CD4-positive, alpha-beta T cell (primary cell): ENCODE data around the gene PGAP2. TPM values are rescaled to one million over a fixed set of nuclear protein-coding genes. Genes with fewer than 3 reads are reported as not detected.
A peak's percentile ranks its signal among the peaks of the same experiment; 100 is the strongest.

Experiments used
- ATAC-seq: fragments of 200-7000 bp; cut with Tn5 transposase; one replicate; pipeline ENCODE4 v1.10.0; 2022; ENCODE audit warnings: mild to moderate bottlenecking; ENCODE audit not compliant: poor library complexity
- CTCF ChIA-PET: fragments of 350-600 bp; sonication (Branson Sonifier 250); formaldehyde crosslinking; loops from one replicate; lab custom pipeline; 2021; ENCODE audit warnings: antibody characterized with exemption, inconsistent platforms; lab: Charles Lee
- POLR2A ChIA-PET: fragments of 350-600 bp; sonication (Branson Sonifier 250); formaldehyde crosslinking; loops from one replicate; lab custom pipeline; 2021; ENCODE audit warnings: antibody characterized with exemption, inconsistent platforms; lab: Charles Lee
- DNase-seq, 14 experiments: peaks; one replicate each; pipeline ENCODE4 v3.0.0-alpha.2; 2013 to 2020; ENCODE audit warnings: mixed read lengths in 2 of 14
- H3K27ac ChIP-seq, 2 donors: one replicate each; pipeline versions ENCODE4 v1.5.1 to v1.7.0; 2013; ENCODE audit warnings: low read length in 2 of 2, low read depth in 1 of 2, mild to moderate bottlenecking in 1 of 2
- H3K27me3 ChIP-seq, 2 experiments: 1 replicate in 1 of 2; 2 replicates in 1 of 2; pipeline versions ENCODE4 v1.6.1 to v1.7.0; 2013; ENCODE audit warnings: low read length in 2 of 2, control low read depth in 1 of 2, mild to moderate bottlenecking in 1 of 2, moderate library complexity in 1 of 2; ENCODE audit not compliant: insufficient read depth in 2 of 2, control insufficient read depth in 1 of 2
- H3K36me3 ChIP-seq: one replicate; pipeline ENCODE4 v1.6.1; 2013; ENCODE audit warnings: low read length, control low read depth; ENCODE audit not compliant: insufficient read depth
- H3K4me1 ChIP-seq: one replicate; pipeline ENCODE4 v1.6.1; 2013; ENCODE audit warnings: low read length, control low read depth; ENCODE audit not compliant: insufficient read depth
- H3K4me3 ChIP-seq: one replicate; pipeline ENCODE4 v1.5.1; 2013; ENCODE audit warnings: mild to moderate bottlenecking, low read length, moderate library complexity
- H3K9me3 ChIP-seq, 2 experiments: 1 replicate in 1 of 2; 2 replicates in 1 of 2; pipeline versions ENCODE4 v1.6.1 to v1.7.0; 2013; ENCODE audit warnings: low read length in 2 of 2, mild to moderate bottlenecking in 2 of 2, control low read depth in 1 of 2, moderate library complexity in 1 of 2; ENCODE audit not compliant: control insufficient read depth in 1 of 2, insufficient read depth in 1 of 2
- H3K27ac Mint-ChIP-seq: one replicate; pipeline ENCODE4 v1.8.0; 2020; ENCODE audit warnings: mixed read lengths
- H3K27me3 Mint-ChIP-seq: one replicate; pipeline ENCODE4 v1.8.0; 2021; ENCODE audit warnings: mixed read lengths
- H3K36me3 Mint-ChIP-seq: one replicate; pipeline ENCODE4 v1.8.0; 2021; ENCODE audit warnings: low read depth, mixed read lengths
- H3K4me1 Mint-ChIP-seq: one replicate; pipeline ENCODE4 v1.8.0; 2021; ENCODE audit warnings: low read depth, mixed read lengths
- H3K4me3 Mint-ChIP-seq: one replicate; pipeline ENCODE4 v1.8.0; 2020; ENCODE audit warnings: mild to moderate bottlenecking, mixed read lengths
- H3K9me3 Mint-ChIP-seq: one replicate; pipeline ENCODE4 v1.8.0; 2020; ENCODE audit warnings: mixed read lengths
- CTCF ChIP-seq: fragments of 200-600 bp; IDR thresholded peaks from one replicate; pipeline ENCODE4 v1.8.0; 2022; ENCODE audit warnings: antibody characterized with exemption, mild to moderate bottlenecking
- intact Hi-C, 2 experiments: fragments of 100-400 bp; cut with DNase I in 1 of 2; cut with micrococcal nuclease in 1 of 2; formaldehyde crosslinking; loops; one replicate each; pipeline versions ENCODE4 v1.15.1 to v1.9.0; 2023 to 2025; cut with DNase I, micrococcal nuclease
- total RNA-seq, 174 experiments: library from RNA in 2 of 174; stranded (reverse) in 2 of 174; gene quantifications; one replicate each; pipeline ENCODE4 v1.2.3 and lab custom pipeline; 2021 to 2026

PGAP2 gene
- total RNA-seq, 2 experiments from 2014 or later = 20.9 to 23.6 TPM

GRCh38 chr11:3835751-3836150 is 27.4 kb downstream of the PGAP2 start:
- POLR2A ChIA-PET = interaction anchor here (1.1 to 15.1 kb wide), 4 partner anchors 17 to 113 kb away, joined by 3 to 577 read pairs (median 40); partner anchors contain the start of genes PGAP2 and STIM1
- no peak overlapping the region for H3K4me3 ChIP-seq

GRCh38 chr11:3836903-3837302 is 28.5 kb downstream of the PGAP2 start:
- TF ChIP-seq CTCF = no peak
- Mint-ChIP-seq H3K36me3 (peaks cover 64% of the 10 kb centered on the region), H3K4me1 (peaks cover 81% of the 10 kb centered on the region), H3K9me3 (no peaks in the 10 kb centered on the region), H3K4me3 (peak overlapping the region; percentile 94), H3K27me3 (no peaks in the 10 kb centered on the region), H3K27ac (peak overlapping the region; percentile 95)
- CTCF ChIA-PET = interaction anchor here (0.7 to 10.7 kb wide), 3 partner anchors 16 to 58 kb away, joined by 3 to 216 read pairs (median 4); partner anchors contain the start of gene STIM1
- H3K27ac ChIP-seq = peak overlapping the region; percentile 90 to 97
- peaks cover 26% of the 10 kb centered on the region for H3K36me3 ChIP-seq
- H3K27me3 ChIP-seq = no peaks in the 10 kb centered on the region
- peak; percentile 4 for ATAC-seq
- H3K4me3 ChIP-seq = peak overlapping the region; percentile 95
- peaks cover 80% of the 10 kb centered on the region for H3K4me1 ChIP-seq
- intact Hi-C loops = loop anchor here in 1 of 2 experiments (5.0 kb wide), 1 partner anchor 40 kb away; the partner anchor contains the start of gene NUP98
- peak in 12 of 14 experiments; percentile 25 to 85 (median 64) for DNase-seq
- POLR2A ChIA-PET = interaction anchor here (0.5 to 15.1 kb wide), 11 partner anchors 8 to 236 kb away, joined by 3 to 577 read pairs (median 4); partner anchors contain the start of genes NUP98, PGAP2 and STIM1
- no peaks in the 10 kb centered on the region for H3K9me3 ChIP-seq

More at GRCh38 chr11:3835751-3836150, 27.4 kb downstream of the PGAP2 start:
- no peak for TF ChIP-seq CTCF
- peak overlapping the region; percentile 95 for H3K27ac Mint-ChIP-seq
- peaks cover 84% of the 10 kb centered on the region for H3K4me1 Mint-ChIP-seq
- H3K27me3 ChIP-seq = no peaks in the 10 kb centered on the region
- ATAC-seq = no peak
- peak overlapping the region; percentile 8 to 47 for H3K27ac ChIP-seq
- peak overlapping the region; percentile 94 for H3K4me3 Mint-ChIP-seq
- intact Hi-C loops = loop anchor here in 1 of 2 experiments (5.0 kb wide), 1 partner anchor 38 kb away; the partner anchor contains the start of gene NUP98
- H3K4me1 ChIP-seq = peaks cover 85% of the 10 kb centered on the region
- no peaks in the 10 kb centered on the region for H3K9me3 Mint-ChIP-seq
- H3K36me3 ChIP-seq = peaks cover 38% of the 10 kb centered on the region
- H3K9me3 ChIP-seq = no peaks in the 10 kb centered on the region
- no peak for DNase-seq
- no peaks in the 10 kb centered on the region for H3K27me3 Mint-ChIP-seq
- CTCF ChIA-PET = interaction anchor here (1.1 to 10.7 kb wide), 2 partner anchors 11 to 17 kb away, joined by 3 to 216 read pairs; partner anchors contain the start of gene STIM1
- peaks cover 70% of the 10 kb centered on the region for H3K36me3 Mint-ChIP-seq

GRCh38 chr11:3837793-3838192 is 29.4 kb downstream of the PGAP2 start:
- ChIA-PET POLR2A (interaction anchor here (1.1 to 15.1 kb wide), 9 partner anchors 9 to 109 kb away, joined by 3 to 577 read pairs (median 8); partner anchors contain the start of genes NUP98, PGAP2 and STIM1), CTCF (interaction anchor here (1.7 to 10.7 kb wide), 2 partner anchors 13 to 15 kb away, joined by 6 to 216 read pairs; partner anchors contain the start of gene STIM1)
- Histone ChIP-seq H3K27ac (peak overlapping the region; percentile 90 to 97), H3K4me1 (peaks cover 76% of the 10 kb centered on the region), H3K27me3 (no peaks in the 10 kb centered on the region), H3K4me3 (peak overlapping the region; percentile 95), H3K36me3 (peaks cover 23% of the 10 kb centered on the region), H3K9me3 (no peaks in the 10 kb centered on the region)
- peak overlapping the region; percentile 95 for H3K27ac Mint-ChIP-seq
- DNase-seq = peak in 2 of 14 experiments; percentile 59 to 64
- TF ChIP-seq CTCF = no peak
- H3K27me3 Mint-ChIP-seq = no peaks in the 10 kb centered on the region
- intact Hi-C loops = loop anchor here (2.0 to 5.0 kb wide), 2 partner anchors 13 to 40 kb away; partner anchors contain the start of gene NUP98 (in 1 of the 2)
- H3K9me3 Mint-ChIP-seq = no peaks in the 10 kb centered on the region
- peak overlapping the region; percentile 94 for H3K4me3 Mint-ChIP-seq
- H3K36me3 Mint-ChIP-seq = peaks cover 55% of the 10 kb centered on the region
- no peak for ATAC-seq
- H3K4me1 Mint-ChIP-seq = peaks cover 75% of the 10 kb centered on the region
